Skin epidermis (tissue), 12 donors: Measurements from ENCODE around the gene NCMAP.

Source experiments
- H3K27ac ChIP-seq, 21 experiments: fragments of 200-600 bp; sonication (generic) in 11 of 21; one replicate each; pipeline ENCODE4 v1.5.0; 2020; ENCODE audit warnings: mild to moderate bottlenecking in 3 of 21, inconsistent platforms in 2 of 21, moderate library complexity in 2 of 21
- H3K4me3 ChIP-seq, 7 experiments: fragments of 200-600 bp; sonication (generic) in 2 of 7; one replicate each; pipeline ENCODE4 v1.5.0; 2020; ENCODE audit warnings: inconsistent platforms in 2 of 7, mild to moderate bottlenecking in 2 of 7, moderate library complexity in 1 of 7

The NCMAP gene

DNA sequence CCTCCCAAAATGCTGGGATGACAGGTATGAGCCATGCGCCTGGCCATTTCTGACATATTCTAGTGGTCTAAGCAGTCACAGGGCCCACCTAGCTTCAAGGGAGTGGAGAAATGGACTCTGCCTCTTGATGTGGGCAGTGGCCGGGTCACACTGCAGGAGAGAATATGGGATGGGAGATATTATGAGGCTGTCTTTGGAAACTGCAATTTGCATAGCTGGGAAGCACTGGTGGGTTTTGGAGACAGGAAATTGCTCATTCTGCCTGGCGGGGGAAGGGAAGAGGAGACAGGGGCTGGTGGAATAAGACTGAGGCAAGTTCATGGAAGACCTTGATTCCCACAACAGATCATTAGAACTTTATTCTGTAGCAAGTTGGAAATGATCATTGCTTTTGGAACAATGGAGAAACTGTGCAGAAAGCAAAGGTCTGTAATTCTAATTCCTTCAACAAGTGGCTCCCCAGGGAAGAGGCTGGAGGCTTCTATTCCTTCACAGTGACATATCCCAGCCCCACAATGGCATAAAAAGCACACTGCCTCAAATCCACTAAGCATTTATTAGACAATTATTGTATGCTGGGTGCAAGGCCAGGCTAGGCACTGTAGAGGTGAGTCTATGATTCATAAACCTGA lies 10.5 kb downstream of the NCMAP start:
- H3K27ac ChIP-seq = no peak overlapping the region
- no peak overlapping the region for H3K4me3 ChIP-seq

DNA sequence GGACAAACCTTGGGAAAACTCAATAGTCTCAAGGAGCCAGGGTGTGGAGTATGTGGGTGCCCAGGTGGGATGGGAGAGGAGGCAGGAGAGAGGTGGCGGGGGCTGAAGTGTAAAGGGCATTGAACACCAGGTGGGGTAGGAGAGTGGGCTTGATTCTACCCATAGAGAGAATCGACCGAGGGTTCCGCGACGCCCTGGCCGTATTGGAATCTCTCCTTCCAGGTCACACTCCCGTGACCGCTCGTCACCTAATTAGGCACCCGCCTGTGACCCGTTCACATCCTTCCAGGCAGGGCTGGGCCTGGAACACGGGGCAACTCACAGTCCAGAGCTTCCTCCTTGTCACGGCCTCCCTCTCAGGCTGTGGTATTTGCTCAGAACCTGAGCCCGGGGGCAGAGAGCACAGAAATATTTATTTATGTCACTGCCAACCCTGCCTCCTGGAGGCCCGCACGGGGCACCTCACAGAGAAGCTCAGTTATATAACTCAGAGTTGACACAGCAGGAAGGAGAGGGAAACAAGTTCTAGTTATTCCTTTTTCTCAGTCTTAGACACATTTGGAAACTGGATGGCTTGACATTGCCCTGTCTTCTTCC lies 12.0 kb downstream of the NCMAP start:
- H3K4me3 ChIP-seq = no peak overlapping the region
- no peak overlapping the region for H3K27ac ChIP-seq

DNA sequence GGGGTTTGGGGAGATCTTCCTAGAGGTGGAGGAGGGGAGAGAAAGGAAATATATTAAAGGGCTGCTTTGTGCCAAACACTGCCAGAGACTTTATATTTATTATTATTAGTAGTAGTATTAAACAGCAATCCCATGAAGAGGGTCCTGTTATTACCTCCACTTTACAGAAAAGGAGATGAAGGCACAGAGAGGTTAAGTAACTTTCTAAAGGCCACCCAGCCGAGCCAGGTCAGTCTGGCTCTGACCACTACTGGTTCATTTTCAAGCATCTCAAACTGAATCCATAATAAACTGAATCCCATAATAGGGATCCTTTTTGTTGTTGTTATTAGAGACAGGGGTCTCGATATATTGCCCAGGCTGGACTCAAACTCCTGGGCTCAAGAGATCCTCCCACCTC lies 12.6 kb downstream of the NCMAP start:
- Histone ChIP-seq H3K27ac (no peak overlapping the region), H3K4me3 (no peak overlapping the region)

DNA sequence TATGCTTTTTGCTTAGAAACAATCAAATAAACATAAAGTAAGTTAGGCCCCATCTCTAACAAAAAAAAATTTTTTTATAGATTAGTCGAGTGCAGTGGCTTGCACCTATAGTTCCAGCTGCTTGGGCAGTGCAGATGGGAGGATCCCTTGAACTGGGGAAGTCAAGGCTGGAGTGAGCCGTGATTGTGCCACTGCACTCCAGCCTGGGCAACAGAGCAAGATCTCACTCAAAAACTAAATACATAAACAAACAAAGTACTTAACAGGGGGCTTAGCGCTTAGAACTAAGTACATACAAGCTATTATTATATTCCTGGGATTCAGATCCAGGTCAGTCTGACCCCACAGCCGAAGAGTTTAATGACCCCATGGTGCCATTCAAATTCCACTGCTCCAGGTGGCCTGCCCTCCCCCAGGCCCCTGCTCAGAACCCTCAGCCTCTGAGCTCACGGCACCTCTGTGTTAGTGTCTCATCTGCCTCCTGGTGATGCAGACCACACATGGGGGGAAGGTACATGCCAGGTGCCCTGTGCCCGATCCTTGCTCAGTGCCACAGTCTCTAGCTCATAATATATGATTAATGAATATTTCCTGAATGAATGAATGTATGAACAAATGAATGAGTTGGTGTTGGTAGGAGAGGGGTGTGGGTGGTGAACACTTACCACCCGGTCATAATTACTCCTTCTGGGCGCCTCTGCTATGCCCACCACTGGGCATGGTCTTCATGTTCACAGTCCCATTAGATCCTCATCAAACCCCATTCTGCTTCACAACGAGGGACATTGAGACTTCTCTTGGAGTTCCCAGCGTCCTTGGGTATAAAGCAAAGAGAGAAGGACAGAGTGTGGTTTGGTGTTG lies 14.6 kb downstream of the NCMAP start:
- Histone ChIP-seq H3K27ac (no peak overlapping the region), H3K4me3 (no peak overlapping the region)

DNA sequence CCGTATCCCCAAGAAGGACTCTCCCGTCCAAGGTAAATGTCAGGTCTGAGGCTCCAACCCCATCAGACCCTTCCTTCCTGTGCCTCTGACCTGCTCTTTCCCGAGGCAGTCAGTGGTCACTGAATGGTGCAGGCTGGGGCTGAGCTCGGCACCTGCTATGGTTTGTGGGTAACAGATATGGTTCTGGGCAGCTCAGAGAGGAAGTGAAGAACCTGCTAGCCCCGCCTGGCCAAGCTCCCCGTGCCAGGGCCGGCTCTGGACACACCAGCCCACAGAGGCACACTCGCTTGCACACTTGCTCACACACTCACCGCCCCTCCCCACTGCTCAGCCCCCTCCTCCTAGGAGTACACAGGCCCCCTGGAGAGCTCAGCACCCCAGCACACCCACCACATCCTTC lies 16.4 kb downstream of the NCMAP start:
- Histone ChIP-seq H3K27ac (no peak overlapping the region), H3K4me3 (no peak overlapping the region)

DNA sequence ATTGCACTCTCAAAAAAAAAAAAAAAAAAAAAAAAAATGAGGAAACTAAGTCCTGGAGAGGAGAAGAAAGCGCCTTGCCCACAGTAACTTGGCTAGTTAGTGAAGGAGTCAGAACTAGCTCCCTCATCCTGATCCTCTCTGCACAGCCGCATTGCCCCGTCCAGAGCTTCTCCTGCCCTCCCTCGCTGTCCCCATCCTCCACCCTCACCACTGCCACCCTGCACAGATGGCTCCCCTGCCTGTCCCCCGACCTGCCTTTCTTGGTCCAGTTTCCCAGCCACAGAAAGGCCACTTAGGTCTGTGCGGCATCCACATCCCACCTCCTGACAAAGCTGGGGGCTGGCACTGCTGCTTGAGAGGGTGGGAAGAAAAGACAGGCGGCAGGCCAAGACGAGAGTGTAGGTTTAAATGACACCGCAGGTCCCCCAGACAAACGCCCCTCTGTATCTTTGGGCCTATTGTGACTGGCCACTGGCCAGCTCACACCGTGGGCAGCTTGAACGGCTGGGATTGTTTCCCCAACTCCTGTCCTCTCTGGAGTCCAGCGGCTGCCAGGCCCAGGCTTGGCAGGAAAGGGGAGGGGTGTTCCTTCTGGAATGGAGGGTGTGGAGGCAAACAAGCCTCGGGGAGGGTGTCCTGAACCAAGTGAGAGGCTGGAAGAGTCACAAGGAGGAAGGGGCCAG lies 20.2 kb downstream of the NCMAP start:
- no peak overlapping the region for H3K27ac ChIP-seq

DNA sequence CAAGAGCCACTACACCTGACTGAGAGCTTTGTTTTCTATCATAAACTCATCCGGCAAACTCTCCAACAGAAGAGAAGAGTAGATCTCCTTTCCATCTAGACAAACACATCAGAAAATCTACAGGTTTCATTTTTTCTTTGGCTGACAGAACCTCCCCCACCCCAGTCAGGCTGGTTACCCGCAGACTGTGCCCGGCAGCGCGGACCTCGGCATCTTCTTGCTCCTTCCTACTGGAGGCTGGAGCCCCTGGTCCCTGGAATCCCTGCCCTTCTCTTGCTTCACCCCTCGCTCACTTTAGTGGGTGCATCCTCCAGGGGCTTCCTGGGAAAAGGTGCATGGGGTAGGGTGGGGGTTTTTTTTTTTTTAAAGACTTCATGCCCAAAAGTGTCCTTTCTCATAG lies 23.0 kb downstream of the NCMAP start:
- no peak overlapping the region for H3K27ac ChIP-seq

More for the DNA sequence above, 20.2 kb downstream of the NCMAP start:
- no peak overlapping the region for H3K4me3 ChIP-seq

DNA sequence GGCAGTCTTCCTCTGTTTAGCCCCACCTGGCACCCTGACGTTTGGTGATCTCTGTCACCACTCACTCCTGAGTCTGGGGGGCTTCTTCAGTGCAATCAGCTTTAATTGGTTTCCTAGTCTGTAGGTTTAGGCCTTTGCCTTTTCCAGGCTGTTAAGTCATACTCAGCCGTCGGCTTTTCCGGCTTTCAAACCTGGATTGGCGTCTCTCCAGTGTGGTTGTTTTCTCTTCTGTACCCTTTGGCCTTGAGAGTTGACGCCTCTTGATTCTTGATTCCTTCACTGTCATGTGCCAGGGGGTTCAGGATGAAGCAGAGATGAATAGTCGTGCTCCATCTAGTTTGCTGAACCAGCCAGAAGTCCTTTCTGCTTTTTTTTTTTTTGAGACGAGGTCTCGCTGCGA lies 24.9 kb downstream of the NCMAP start:
- no peak overlapping the region for H3K4me3 ChIP-seq
- no peak overlapping the region for H3K27ac ChIP-seq

More for the DNA sequence above, 23.0 kb downstream of the NCMAP start:
- no peak overlapping the region for H3K4me3 ChIP-seq

DNA sequence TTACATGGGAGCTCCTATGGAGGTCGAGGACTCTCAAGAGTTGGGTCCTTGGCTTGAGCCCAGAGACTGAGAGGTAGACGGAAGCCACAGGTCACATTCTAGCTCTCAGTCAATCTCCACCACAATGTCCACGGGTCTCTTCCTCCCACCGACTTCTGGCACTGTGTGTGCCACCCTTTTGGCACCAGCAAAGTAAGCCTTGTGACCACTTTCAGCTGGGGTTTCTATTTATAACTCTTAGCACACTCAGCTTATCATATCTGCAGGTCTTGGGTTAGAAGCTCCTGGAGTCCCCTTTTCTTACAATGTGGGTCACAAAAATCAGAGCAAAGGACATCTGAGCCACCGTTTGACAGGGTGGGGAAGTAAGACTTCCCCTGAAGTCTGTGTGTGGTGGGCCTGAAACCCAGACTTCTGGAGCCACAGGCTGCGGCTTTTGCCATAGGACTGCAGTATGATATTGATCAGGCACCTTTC lies 28.3 kb downstream of the NCMAP start:
- no peak overlapping the region for H3K27ac ChIP-seq
- no peak overlapping the region for H3K4me3 ChIP-seq

DNA sequence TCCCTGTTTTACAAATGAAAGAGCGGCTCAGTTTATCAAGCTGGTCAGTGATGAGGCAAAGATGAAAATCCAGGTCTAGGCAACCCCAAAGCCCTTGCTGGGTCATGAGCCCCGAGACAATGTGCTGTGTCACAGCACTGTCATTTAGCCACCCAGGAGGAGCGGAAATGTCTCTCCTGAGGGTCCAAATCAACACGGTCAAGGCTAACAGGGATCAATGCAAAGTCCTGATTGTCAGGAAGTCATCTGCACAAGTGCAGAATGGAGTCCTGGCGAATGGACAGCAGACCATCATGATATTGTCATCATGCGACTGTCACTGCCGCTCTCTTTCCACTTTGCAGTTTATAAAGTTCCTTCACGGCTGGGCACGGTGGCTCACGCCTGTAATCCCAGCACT lies 30.2 kb downstream of the NCMAP start:
- no peak overlapping the region for H3K4me3 ChIP-seq

DNA sequence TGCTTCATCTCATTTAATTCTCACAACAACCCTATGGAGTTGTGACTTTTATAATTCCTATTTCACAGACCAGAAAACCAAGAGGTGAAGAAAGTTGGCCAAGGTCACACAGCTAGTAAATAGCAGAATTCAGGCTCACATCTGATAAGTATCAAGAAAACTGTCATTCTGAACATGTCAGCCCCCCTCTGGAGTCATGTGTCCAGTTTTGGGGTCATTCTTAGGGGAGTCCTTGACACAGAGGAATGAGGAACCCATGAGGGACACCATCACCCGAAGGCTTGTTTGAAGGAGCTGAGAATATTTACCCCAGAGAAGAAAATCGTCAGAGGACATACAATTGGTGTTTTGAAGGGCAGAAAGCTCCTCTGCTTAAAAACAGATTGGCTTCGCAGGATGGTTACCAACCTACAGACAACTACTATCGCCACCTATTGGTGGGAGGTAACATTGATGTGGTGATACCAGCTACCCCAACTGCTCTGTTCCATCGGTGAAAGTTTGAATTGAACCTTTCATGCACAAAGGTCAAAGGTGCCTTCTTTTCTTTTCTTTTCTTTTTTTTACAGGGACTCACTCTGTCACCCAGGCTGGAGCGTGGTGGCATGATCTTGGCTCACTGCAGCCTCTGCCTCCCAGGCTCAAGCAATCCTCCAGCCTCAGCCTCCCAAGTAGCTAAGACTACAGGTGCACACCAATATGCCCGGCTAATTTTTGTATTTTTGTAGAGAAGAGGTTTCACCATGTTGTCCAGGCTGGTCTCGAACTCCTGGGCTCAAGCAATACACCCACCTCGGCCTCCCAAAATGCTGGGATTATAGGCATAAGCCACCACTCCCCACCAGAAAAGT lies 31.3 kb downstream of the NCMAP start:
- H3K4me3 ChIP-seq = no peak overlapping the region
- no peak overlapping the region for H3K27ac ChIP-seq

More for the DNA sequence above, 30.2 kb downstream of the NCMAP start:
- no peak overlapping the region for H3K27ac ChIP-seq

DNA sequence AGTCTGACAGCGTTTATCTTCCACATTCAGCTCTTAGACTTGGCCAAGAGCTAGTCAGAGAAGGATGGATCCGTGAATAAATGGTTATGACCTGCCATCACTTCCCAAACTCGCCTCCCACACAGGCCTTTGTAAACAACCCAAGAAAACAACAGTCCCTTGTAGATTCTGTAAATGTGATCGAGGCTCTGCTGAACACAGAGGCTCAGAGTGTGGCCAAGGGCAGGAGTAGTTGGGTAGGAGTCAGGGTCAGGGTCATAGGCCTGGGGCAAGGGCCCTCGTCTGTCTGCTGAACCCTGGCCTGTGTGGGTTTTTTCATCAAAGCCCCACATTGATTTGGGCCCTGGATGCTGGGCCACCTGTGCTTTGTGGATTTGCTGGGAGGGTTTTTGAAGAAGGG lies 32.7 kb downstream of the NCMAP start:
- H3K4me3 ChIP-seq = no peak overlapping the region

DNA sequence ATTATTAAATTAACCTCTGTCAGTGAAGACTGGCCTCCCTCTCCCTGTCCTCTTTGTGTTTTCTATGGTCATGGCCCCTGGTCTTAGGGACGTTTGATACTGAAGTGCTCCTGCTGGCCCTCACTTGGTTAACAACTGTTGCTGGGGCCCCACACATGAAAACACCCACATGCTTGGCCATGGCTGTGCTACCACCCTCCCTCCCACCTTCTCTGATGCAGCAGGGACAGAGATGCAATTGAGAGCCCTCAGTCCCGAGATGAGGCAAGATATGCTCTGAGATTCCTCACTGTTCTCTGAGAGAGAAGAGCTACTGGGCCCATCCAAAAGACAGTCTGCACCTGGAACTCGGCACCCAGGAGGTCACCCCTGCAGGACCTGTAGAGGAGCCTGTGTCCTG lies 33.3 kb downstream of the NCMAP start:
- no peak overlapping the region for H3K27ac ChIP-seq
- H3K4me3 ChIP-seq = no peak overlapping the region

More for the DNA sequence above, 32.7 kb downstream of the NCMAP start:
- H3K27ac ChIP-seq = no peak overlapping the region

DNA sequence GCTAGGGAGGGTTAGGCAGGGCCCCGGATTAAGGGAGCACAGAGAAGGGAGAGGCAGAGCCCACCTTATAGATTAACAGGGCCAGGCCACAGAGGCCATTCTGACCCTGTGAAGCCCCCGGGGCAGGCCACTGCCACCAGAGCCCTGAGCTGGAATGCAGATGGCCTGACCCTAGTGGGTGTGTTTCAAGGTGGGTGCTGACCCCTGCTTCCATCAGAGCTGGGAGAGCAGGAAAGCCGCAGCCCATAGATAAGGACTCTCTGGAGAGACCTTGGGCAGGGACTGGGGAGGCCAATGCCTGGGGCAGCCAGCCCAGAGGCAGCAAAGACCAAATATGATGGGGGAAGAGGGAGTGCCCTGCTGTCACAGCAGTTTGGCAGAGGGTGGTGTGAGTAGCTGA lies 35.9 kb downstream of the NCMAP start:
- no peak overlapping the region for H3K4me3 ChIP-seq
- no peak overlapping the region for H3K27ac ChIP-seq

DNA sequence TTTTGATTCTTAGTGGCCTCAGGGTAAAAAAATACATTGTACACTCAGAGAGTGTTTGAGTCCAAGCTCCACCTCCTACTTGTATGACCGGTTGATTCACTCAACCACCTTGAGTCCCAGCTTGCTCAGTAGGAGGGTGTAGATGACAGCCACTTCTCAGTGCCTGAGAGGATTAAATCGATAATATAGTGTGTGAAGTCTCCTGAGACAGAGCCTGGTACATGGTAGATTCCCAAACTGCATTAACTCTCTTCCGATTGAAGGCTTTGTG lies 38.4 kb downstream of the NCMAP start:
- H3K4me3 ChIP-seq = no peak overlapping the region
- no peak overlapping the region for H3K27ac ChIP-seq

DNA sequence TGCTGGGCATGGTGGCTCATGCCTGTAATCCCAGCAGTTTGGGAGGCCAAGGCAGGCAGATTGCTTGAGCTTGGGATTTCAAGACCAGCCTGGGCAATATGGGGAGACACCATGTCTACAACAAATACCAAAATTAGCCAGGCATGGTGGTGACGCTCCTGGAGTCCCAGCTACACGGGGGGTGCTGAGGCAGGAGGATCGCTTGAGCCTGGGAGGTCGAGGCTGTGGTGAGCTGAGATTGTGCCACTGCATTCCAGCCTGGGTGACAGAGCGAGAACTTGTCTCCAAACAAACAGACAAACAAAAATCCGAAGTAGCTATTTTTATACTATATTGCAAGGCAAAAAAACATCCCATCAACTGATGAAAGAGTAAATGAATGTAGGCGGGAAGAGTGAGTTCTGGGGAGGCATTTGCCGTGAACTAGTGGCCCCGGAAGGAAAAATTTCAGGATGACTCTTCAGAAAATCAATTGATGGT lies 40.6 kb downstream of the NCMAP start:
- Histone ChIP-seq H3K27ac (no peak overlapping the region), H3K4me3 (no peak overlapping the region)

DNA sequence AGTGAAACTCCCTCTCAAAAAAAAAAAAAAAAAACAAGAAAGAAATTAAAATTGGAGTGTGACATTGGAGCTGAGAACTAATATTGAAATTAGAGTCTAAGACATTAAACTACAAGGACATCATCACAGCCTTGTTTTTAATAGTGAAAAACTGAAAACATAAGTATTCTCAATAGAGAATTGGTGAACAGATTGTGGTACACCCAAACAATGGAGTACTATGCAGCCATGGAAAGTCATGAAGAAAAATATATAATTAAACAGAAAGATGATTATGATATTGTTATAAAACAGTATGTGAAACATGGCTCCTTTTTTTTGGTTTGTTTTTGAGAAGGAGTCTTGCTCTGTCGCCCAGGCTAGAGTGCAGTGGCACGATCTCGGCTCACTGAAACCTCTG lies 43.4 kb downstream of the NCMAP start:
- Histone ChIP-seq H3K27ac (no peak overlapping the region), H3K4me3 (no peak overlapping the region)

DNA sequence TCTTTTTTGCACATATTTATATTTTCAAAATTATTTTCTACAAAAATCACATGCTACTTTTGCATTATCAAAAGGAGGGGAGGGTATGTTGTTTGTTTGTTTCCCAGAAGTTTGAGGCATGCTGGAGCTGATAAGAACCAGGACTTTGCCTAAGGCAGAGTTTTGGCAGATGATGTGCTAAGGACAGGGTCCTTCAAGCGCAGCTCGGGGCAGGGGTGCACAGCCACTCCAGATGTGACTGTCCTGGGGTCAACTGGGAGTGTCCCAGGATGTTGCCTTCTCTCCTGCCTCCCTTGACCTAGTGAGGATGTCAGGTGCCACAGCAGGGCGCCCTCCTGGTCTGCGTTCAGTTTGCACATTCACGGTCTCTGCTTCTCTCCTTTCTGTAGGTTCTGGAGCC lies 44.7 kb downstream of the NCMAP start:
- H3K27ac ChIP-seq = no peak overlapping the region
- H3K4me3 ChIP-seq = no peak overlapping the region

DNA sequence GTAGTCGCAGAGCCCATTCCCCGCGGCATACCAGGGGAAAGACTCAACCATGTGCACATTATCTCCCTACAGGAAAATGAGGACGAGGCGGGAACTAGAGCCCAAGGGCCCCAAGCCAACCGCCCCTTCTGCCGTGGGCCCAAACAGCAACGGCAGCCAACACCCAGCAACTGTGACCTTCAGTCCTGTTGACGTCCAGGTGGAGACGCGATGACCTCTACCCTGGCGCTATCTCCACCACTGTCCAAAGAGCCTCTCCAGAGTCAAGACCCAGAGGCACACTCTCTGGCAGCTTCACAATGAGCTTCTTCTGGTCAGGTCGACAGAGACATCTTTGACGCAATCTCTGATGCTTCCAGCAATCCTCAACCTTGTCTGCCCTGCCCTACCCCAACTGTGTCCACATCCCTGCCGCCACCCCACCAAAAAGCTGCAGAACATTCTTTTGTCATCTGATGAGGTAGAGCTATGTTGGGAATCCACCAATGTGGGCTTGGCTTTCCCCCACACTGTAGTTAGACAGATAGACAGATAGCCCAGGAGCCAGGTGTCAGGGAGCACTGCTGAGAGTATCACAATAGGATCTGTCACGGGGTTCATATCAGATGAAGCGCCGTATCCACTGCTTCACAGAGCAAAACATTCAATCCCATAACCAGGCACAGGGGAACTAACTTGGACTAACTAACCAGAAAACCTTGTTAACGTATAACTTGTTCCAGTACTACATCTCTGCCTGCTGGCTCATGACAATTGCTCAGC lies 49.8 kb downstream of the NCMAP start:
- H3K4me3 ChIP-seq = no peak overlapping the region

More for the DNA sequence above, 49.8 kb downstream of the NCMAP start:
- H3K27ac ChIP-seq = no peak overlapping the region
